ENCODE results near the gene TIAM1.
"Not testable (repeated sequence)": the region's sequence is repeated elsewhere in the genome, so short reads cannot be mapped to it uniquely, and the experiment has no call there.

The TIAM1 gene

GRCh38 chr21:31253684-31254083 is 90.4 kb downstream of the TIAM1 start:
- DNase-seq (ENCODE audit: low read depth in 3 of 3), result no peak

- no peak for DNase-seq (ENCODE audit: low read depth in 3 of 3)
These were observed 91.5 kb downstream of the TIAM1 start for GRCh38 chr21:31252611-31253010.

DNA sequence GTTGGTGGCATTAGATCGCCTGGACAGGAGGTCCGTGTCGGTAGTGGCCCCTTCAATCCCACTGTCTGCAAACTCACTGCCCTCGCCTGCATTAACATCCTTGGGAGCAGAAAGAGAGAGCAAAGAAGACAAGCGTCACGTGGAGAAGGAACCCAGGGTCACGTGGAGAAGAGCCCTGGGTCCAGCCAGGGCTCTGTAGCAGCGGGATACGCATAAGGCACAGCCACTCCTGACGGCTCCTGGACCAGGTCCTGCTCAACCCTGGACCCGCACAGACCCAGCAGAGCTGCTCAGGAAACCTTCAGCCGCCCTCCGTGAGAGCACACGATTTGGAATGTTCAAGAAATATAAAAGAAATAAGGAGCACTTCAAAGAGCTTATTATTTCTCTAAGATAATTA is 92.0 kb downstream of the TIAM1 start:
- no peak for DNase-seq (ENCODE audit: low read depth in 3 of 3)

DNA sequence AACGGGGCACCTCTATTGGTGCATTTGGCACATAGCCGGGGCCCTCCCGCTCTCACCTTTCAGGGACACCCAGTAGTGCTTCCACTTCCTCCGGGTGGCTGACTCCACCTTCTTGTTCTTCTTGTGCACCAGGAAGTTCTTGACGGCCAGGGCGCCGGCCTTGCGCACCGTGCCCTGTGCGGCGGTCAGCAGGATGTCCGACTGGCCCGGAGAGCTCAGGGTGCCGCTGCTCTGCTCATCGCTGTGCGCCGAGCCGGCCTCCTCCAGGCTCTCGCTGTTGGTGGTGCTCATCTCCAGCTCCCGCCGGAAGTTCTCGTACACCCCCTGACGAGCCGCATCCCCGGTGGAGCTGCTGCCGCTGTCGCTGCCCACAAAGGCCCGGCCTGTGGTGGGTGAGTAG is 92.4 kb downstream of the TIAM1 start:
- DNase-seq (ENCODE audit: low read depth in 3 of 3), result no peak

GRCh38 chr21:31248598-31248997 is 95.5 kb downstream of the TIAM1 start:
- no peak for DNase-seq (ENCODE audit: low read depth in 3 of 3)

- no peak for DNase-seq (ENCODE audit: low read depth in 3 of 3)
These were observed 100.5 kb downstream of the TIAM1 start for GRCh38 chr21:31243611-31244010.

- DNase-seq (ENCODE audit: low read depth in 3 of 3), result no peak
These were observed 107.5 kb downstream of the TIAM1 start for GRCh38 chr21:31236528-31236927.

GRCh38 chr21:31235671-31236450 is 108.2 kb downstream of the TIAM1 start:
- no peak for DNase-seq (ENCODE audit: low read depth in 3 of 3)

- DNase-seq (ENCODE audit: low read depth in 3 of 3), result no peak
These were observed 109.1 kb downstream of the TIAM1 start for GRCh38 chr21:31234936-31235335.

DNA sequence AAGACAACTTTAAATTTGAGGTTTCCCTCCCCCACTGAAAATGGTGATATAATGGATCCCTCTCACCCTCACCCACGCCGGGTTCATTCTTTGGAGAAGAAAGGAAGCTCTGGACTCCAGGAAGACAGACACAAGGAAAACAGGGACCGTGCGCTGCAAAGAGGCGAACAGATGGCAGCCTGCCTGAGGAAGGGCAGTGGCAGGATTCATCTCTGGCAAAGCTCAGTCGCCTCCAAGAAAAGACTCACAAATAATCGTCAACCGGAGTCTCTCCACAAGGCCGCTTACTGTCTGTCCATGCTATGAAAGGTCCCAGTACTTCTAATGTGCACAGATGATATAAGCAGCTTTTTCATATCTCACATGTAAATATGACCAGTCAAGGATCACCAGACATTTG is 110.3 kb downstream of the TIAM1 start:
- DNase-seq (ENCODE audit: low read depth in 3 of 3), result no peak

DNA sequence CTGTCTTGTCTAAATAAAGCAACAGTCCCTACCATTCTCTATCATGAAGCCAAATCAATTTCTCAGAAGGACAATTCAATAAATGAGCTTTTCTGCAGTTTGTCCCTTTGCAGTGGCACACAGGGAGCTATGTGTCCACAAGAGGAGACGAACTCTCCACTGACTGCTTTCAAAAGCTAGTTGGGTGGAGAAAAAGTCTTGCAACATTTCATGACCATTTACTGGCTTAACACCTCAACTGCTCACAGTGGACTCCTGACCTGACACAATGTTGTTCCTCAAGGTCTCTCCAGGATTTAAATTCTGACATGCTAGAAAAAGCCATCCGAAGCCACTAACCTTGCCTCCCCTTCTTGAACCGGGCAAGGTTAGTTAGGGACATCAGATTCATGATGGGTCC is 111.7 kb downstream of the TIAM1 start:
- DNase-seq (ENCODE audit: low read depth in 3 of 3), result no peak

DNA sequence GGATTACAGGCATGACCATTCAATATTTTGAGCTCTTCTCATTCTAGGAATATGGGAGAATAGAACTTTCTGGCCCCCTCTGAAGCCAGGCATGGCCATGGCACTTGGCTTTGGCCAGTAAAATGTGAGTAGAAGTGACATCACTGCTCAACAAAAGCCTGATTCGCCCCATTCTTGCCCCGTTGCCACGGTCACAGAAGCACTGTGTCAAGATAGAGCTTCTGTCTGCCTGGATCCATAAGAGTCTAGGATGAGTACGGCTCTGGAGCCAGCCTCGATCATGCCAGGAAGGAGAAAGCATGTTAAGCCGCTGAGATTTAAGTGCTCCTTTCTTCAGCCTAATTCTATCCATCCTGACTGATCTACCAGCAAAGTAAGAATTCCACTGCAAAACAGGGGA is 113.1 kb downstream of the TIAM1 start:
- no peak for DNase-seq (ENCODE audit: low read depth in 3 of 3)

DNA sequence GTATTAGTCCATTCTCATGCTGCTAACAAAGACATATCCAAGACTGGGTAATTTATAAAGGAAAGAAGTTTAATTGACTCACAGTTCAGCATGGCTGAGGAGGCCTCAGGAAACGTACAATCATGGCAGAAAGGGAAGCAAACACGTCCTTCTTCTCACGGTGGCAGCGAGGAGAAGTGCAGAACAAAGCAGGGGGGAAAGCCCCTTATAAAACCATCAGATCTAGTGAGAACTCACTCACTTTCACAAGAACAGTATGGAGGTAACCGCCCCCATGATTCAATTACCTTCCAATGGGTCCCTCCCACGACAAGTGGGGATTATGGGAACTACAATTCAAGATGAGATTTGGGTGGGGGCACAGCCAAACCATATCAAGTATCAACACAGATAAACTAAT is 115.3 kb downstream of the TIAM1 start:
- not testable (repeated sequence) for DNase-seq (ENCODE audit: low read depth in 3 of 3)

DNA sequence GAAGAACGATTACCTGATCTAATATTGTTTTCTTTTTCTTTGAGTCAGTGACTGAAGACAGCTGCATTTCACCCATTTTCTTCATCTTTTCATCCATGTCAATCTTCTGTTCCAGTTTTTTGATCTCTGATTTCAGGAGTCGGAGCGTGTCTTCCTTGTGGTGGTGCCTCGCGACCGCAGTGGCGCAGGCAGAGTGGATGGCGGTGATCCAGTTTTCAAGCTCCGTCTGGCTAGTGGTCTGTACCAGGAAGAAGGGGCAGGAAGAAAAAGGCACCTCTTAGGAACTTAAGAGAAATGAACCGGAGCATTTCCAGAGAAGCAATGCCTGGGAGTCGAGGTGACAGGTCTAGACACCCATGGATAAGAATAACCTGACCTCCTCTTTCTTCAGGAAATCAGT is 118.3 kb downstream of the TIAM1 start:
- no peak for DNase-seq (ENCODE audit: low read depth in 3 of 3)

DNA sequence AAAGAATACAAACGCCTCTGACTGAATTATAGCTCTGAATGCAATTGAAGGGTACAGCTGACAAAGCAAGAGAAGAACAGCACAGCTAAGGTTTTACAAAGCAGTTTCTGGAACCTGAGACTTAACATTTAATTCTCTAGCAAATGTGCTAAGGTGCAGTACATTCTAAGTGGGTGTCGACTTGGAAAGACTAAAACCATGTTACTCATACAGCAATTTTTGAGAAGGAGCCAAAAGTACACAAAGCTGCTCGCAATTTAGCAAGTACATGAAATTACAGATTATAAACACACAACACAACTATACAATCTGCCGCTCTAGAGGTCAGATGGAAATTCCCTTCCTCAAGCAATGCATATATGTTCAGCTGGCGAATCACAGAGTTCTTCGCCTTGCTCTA is 121.9 kb downstream of the TIAM1 start:
- no peak for DNase-seq (ENCODE audit: low read depth in 3 of 3)

DNA sequence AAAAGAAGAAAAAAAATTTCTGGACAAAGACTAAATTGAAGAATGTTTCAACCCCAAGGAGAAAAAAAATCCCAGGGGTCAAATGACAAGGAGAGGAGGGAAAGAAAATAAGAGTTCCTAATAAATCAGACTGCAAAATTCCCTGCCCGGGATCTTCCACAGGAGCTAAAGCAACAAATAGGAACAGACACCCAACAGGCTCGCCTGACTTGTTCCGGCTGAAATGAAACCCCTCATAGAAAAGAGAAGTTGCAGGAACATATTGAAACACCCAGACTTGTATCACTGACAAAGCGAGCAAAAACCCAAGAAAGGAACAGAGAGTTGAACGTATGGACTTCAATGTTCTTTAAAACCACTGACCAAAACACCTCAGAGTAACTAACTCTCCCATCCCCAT is 123.0 kb downstream of the TIAM1 start:
- DNase-seq (ENCODE audit: low read depth in 3 of 3), result no peak

- no peak for DNase-seq (ENCODE audit: low read depth in 3 of 3)
These were observed 123.5 kb downstream of the TIAM1 start for GRCh38 chr21:31220575-31220974.

DNA sequence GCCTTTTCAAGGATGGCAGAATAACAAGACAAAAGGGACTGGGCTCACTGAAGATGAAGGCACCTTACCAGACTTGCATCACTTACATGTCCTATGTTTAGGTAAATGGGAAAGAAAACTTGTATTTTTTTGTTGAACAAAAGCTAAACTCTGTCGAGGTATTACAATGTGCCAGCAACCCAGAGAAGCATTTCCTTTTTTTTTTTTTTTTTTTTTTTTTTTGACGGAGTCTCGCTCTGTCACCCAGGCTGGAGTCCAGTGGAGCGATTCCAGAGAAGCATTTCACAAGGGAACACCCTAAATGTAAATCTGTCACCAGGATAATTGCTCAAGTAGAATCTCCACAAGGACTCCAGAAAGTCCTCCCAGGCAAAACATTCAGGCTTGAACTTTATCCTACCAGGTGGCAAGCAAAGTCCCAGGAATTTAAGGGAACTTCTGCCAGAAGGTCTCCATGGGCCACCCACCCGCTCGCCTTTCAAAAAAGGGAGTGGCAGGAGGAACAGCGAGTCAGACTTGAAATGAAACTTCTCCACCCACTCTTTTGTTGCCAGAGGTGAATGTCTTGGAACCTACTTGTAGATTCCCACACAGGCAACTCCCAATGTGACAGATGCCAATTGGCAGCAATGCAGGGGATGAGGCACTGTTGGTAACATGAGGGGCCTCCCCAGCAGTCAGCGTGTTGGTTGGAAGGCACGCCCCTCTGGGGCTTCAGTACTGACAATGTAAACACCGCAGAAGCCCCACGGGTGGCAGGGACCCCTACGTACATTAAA is 125.0 kb downstream of the TIAM1 start:
- no peak for DNase-seq (ENCODE audit: low read depth in 3 of 3)

DNA sequence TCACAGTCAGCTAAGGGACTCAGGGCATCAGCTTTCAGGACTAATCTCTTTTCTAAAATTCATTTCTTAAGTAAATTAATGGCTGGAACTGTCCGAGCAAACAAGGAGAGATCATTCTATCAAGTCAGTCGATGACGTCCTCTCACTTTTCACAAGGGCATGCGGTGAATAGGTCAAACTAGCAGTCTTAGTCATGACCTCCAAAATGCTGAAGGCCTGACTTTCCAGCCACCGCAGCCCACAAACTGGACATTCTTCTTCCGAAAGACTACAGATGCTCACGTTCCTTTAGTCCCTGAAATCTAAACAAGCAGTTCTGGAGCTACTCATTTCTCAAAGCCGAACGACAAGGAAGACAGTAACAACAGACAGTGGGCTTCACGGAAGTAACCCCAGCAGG is 127.9 kb downstream of the TIAM1 start:
- DNase-seq (ENCODE audit: low read depth in 3 of 3), result no peak

DNA sequence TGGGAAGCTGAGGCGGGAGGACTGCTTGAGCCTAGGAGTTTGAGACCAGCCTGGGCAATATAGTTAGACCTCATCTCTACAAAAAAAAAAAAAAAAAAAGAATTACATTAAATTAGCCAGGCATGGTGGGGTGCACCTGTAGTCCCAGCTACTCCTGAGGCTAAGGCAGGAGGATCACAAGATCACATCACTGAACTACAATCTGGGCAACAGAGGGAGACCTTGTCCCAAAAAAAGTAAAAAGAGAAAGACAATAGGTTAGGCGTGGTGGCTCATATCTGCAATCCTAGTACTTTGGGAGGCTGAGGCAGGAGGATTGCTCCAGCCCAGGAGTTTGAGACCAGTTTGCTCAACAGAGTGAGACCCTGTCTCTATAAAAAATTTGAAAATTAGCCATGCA is 130.3 kb downstream of the TIAM1 start:
- DNase-seq (ENCODE audit: low read depth in 3 of 3), result no peak

- no peak for DNase-seq (ENCODE audit: low read depth in 3 of 3)
These were observed 132.2 kb downstream of the TIAM1 start for GRCh38 chr21:31211836-31212235.

GRCh38 chr21:31205412-31205811 is 138.6 kb downstream of the TIAM1 start:
- no peak for DNase-seq (ENCODE audit: low read depth in 3 of 3)

DNA sequence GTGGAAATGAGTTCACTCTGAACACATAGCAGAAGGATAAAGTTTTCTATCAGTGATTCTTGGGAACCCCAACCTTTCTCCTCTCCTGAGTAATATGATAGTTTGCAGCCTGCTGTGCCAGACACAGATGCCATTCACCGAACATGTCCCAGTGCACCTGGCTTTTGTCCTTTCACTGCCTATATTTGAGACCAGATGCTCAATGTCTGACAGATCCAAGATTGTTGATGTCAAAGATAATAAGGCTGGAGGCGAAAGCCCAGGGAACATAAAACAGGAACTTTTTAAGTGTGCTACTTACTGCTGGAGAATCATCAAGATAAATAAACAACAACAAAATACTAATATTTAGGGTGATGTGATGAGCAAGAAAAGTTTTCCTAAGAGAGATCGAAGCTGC is 139.3 kb downstream of the TIAM1 start:
- DNase-seq (ENCODE audit: low read depth in 3 of 3), result no peak
